ENCODE data around the gene PRB2. TPM values are rescaled to one million over a fixed set of nuclear protein-coding genes. Genes with fewer than 3 reads are reported as not detected.

PRB2 gene
- total and polyA plus RNA-seq, 10 donors = 0.06 TPM; not detected in 9

DNA sequence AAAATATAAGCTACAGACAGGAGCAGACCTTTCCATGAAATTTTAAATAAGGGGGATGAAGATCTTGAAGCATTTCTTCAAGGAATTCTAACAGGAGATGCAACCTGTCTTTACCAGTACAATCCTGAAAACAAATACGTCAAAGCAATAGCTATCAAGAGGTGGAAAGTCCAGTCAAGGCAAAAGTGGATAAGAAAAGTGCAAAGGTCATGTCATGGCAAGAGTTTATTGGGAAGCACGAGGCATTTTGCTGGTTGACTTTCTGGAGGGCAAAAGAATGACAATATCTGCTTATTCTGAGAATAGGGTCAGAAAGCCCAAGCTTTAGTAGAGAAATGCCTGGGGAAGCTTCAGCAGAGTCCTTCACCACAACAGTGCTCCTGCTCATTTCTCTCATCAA is 50.9 kb downstream of the PRB2 start:
- H3K4me1 ChIP-seq = no peaks in the 10 kb centered on the region
- no peak overlapping the region for H3K27ac ChIP-seq
- H3K27me3 ChIP-seq (replicated peaks in 1 of 7) = no peaks in the 10 kb centered on the region
- no peaks in the 10 kb centered on the region for H3K36me3 ChIP-seq
- 70 to 92% (median 79%) methylated on average over 2 of the region's 2 CpGs for WGBS, 5 donors
- TF ChIP-seq POLR2A (IDR thresholded peaks at IDR 0.05) (no peak), POLR2AphosphoS5 (IDR thresholded peaks at IDR 0.05) (no peak)
- TF ChIP-seq, protein P1, sequence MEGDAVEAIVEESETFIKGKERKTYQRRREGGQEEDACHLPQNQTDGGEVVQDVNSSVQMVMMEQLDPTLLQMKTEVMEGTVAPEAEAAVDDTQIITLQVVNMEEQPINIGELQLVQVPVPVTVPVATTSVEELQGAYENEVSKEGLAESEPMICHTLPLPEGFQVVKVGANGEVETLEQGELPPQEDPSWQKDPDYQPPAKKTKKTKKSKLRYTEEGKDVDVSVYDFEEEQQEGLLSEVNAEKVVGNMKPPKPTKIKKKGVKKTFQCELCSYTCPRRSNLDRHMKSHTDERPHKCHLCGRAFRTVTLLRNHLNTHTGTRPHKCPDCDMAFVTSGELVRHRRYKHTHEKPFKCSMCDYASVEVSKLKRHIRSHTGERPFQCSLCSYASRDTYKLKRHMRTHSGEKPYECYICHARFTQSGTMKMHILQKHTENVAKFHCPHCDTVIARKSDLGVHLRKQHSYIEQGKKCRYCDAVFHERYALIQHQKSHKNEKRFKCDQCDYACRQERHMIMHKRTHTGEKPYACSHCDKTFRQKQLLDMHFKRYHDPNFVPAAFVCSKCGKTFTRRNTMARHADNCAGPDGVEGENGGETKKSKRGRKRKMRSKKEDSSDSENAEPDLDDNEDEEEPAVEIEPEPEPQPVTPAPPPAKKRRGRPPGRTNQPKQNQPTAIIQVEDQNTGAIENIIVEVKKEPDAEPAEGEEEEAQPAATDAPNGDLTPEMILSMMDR (IDR thresholded peaks at IDR 0.05 in 8 of 11, conservative IDR thresholded peaks at IDR 0.05 in 3 of 11) = no peak
- intact Hi-C loops (cut with DNase I; ENCODE audit: low total_unique reads) = no loop called here
- no peak overlapping the region for H3K4me3 ChIP-seq
- no peak for DNase-seq
- H3K9me3 ChIP-seq = peaks cover 0 to 14% (median 0%) of the 10 kb centered on the region in 8 donors

Other genes starting within 250 kb of the PRB2 start
- 10 to 100 TPM in 3 of 7 donors, 1 to 10 TPM in 4; 6.5 to 11.9 (median 9.3) TPM for gene SMIM10L1, start 224.4 kb downstream of the PRB2 start, total RNA-seq
- gene SMIM10L1, start 224.4 kb downstream of the PRB2 start, polyA plus RNA-seq = 1 to 10 TPM; 7.8 to 9.4 (median 8.9) TPM
- not detected for gene TAS2R42, start 208.6 kb downstream of the PRB2 start, total RNA-seq
- not detected for gene TAS2R42, start 208.6 kb downstream of the PRB2 start, polyA plus RNA-seq
- not detected for gene PRB3, start 125.9 kb downstream of the PRB2 start, total RNA-seq
- gene PRB3, start 125.9 kb downstream of the PRB2 start, polyA plus RNA-seq = under 1 TPM in 2 of 3 donors, not detected in 1; 0.19 to 0.35 TPM
- gene PRB4, start 85.1 kb downstream of the PRB2 start, total RNA-seq = not detected
- gene PRB4, start 85.1 kb downstream of the PRB2 start, polyA plus RNA-seq = not detected